ENCODE data around the gene GREB1L.
"Not testable (repeated sequence)": the region's sequence is repeated elsewhere in the genome, so short reads cannot be mapped to it uniquely, and the experiment has no call there.

The GREB1L gene

GRCh38 chr18:21264651-21265050 lies 22.6 kb downstream of the GREB1L start:
- DNase-seq, result peak in 1 of 2 experiments; percentile 35

- DNase-seq, result no peak
These were observed 24.1 kb downstream of the GREB1L start for GRCh38 chr18:21265971-21266673.

GRCh38 chr18:21267400-21267799 lies 25.4 kb downstream of the GREB1L start:
- DNase-seq, result no peak

- no peak for DNase-seq
These were observed 27.3 kb downstream of the GREB1L start for GRCh38 chr18:21269349-21269748.

GRCh38 chr18:21270453-21270852 lies 28.4 kb downstream of the GREB1L start:
- no peak for DNase-seq

- DNase-seq, result no peak
These were observed 30.1 kb downstream of the GREB1L start for GRCh38 chr18:21272016-21272579.

- DNase-seq, result no peak
These were observed 31.5 kb downstream of the GREB1L start for GRCh38 chr18:21273568-21273967.

- no peak for DNase-seq
These were observed 33.6 kb downstream of the GREB1L start for GRCh38 chr18:21275645-21276044.

- no peak for DNase-seq
These were observed 35.5 kb downstream of the GREB1L start for GRCh38 chr18:21277578-21277977.

GRCh38 chr18:21278218-21278617 lies 36.2 kb downstream of the GREB1L start:
- DNase-seq, result not testable (repeated sequence)

- DNase-seq, result no peak
These were observed 39.6 kb downstream of the GREB1L start for GRCh38 chr18:21281603-21282002.

- DNase-seq, result no peak
These were observed 42.5 kb downstream of the GREB1L start for GRCh38 chr18:21284540-21284939.

GRCh38 chr18:21289827-21290226 lies 47.8 kb downstream of the GREB1L start:
- DNase-seq, result no peak

- DNase-seq, result no peak
These were observed 49.1 kb downstream of the GREB1L start for GRCh38 chr18:21291106-21291505.

GRCh38 chr18:21293479-21293878 lies 51.4 kb downstream of the GREB1L start:
- no peak for DNase-seq

GRCh38 chr18:21295101-21295500 lies 53.1 kb downstream of the GREB1L start:
- no peak for DNase-seq

GRCh38 chr18:21296045-21296444 lies 54.0 kb downstream of the GREB1L start:
- DNase-seq, result no peak

- DNase-seq, result no peak
These were observed 56.3 kb downstream of the GREB1L start for GRCh38 chr18:21298351-21298750.

GRCh38 chr18:21300035-21300907 lies 58.2 kb downstream of the GREB1L start:
- DNase-seq, result no peak

GRCh38 chr18:21300908-21301200 lies 58.8 kb downstream of the GREB1L start:
- no peak for DNase-seq

GRCh38 chr18:21303445-21303844 lies 61.4 kb downstream of the GREB1L start:
- DNase-seq, result no peak

GRCh38 chr18:21303895-21304294 lies 61.9 kb downstream of the GREB1L start:
- DNase-seq, result no peak

GRCh38 chr18:21305621-21306020 lies 63.6 kb downstream of the GREB1L start:
- no peak for DNase-seq

- no peak for DNase-seq
These were observed 64.3 kb downstream of the GREB1L start for GRCh38 chr18:21306368-21306767.

All from NCI-H1930 (cell line).